ELF-1 (cell line): ENCODE data around the gene AGXT.
"Not testable (repeated sequence)": the region's sequence is repeated elsewhere in the genome, so short reads cannot be mapped to it uniquely, and the experiment has no call there.

Experiments
- DNase-seq: peaks from one replicate; pipeline ENCODE4 v3.0.0-alpha.2; 2016; ENCODE audit warnings: low read depth, low spot score

The AGXT gene

DNA sequence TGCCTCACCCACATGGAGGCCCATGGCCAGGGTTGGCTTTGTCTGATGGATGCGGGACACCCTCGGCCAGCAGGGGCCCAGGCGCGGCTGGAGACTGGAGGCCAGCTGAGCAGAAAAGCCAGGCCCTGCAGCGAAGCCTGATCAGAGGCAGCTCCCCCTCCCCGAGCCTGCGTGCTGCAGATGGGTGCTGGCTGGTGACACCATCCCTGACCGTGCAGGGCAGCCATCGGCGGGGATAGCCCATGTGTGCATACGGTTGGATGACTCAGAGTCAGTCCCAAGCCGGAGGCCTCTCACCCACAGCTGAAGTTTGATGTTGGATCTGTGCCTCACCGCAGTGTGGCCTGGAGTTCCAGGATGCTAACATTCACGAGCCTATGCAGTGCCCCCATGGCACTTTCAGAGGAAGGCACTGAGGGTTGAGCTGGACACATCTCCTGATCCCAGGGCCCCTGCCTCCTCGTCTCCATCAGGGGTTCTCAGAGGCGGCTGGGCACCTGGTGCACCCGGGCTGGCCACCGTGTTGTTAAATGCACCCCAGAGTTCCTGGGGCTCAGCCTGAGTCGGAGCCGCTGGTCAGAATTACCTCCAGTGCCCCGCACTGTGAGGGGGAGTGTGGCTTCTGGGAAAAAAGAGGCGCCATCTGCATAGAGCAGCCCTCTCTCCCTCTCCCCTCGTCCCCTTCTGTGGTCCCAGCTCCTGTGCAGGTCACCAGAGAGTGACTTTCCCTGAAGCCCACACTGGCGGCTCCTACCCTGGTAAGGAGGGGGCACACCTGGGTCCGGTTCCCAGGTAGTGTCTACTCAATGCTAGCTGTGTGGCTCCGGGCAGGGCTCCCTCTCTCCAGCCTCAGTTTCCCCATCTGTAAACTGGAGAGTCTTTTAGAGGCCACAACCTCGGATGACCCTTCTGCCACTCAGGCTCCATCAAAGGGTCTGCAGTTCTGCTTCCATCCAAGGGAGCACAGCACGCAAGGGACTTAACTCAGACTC lies 29.2 kb upstream of the AGXT start:
- DNase-seq: no peak

GRCh38 chr2:240840435-240841060 lies 28.1 kb upstream of the AGXT start:
- peak; percentile 88 for DNase-seq

DNA sequence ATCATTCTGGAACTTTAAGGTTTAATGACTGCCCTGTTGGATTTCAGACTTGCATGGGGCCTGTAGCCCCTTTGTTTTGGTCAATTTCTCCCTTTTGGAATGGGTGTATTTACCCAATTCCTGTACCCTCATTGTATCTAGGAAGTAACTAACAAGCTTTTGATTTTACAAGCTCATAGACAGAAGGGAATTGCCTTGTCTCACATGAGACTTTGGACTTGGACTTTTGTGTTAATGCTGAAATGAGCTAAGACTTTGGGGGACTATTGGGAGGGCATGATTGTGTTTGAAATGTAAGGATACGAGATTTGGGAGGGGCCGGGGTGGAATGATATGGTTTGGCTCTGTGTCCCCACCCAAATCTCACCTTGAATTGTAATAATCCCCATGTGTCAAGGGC lies 22.3 kb upstream of the AGXT start:
- DNase-seq: not testable (repeated sequence)

- no peak for DNase-seq
These were observed 21.6 kb upstream of the AGXT start for GRCh38 chr2:240846873-240847595.

DNA sequence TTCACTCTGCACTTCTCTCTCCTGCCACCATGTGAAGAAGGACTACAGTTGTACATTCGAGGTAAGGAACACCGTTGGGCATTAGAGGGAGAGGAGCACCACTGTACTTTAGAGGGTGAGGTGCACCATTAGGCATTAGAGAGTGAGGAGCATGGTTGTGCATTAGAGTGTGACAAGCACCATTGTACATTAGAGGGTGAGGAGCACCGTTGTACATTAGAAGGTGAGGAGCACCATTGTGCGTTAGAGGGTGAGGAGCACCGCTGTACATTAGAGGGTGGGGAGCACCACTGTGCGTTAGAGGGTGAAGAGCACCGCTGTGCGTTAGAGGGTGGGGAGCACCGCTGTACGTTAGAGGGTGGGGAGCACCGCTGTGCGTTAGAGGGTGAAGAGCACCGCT lies 20.8 kb upstream of the AGXT start:
- DNase-seq: no peak

DNA sequence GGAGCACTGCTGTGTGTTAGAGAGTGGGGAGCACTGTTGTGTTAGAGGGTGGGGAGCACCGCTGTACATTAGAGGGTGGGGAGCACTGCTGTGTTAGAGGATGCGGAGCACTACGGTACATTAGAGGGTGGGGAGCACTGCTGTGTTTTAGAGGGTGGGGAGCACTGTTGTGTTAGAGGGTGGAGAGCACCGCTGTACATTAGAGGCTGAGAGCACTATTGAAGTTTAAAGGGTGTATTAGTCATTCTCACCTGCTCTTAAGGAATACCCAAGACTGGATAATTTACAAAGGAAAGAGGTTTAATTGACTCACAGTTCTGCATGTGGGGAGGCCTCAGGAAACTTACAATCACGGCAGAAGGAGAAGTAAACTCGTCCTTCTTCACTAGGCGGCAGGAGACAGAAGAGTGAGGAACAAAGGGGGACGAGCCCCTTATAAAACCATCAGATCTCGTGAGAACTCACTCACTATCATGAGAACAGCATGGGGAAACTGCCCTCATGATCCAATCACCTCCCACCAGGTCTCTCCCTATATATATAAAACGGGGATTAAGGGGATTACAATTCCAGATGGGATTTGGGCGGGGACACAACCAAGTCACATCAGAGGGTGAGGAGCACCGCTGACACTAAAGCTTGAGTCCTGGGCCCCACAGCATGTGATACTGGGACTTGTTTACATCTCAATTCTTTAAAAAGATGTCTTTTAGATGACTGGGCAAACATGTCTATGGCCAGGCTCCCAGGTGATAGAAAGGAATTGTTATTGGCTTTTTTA lies 19.5 kb upstream of the AGXT start:
- no peak for DNase-seq

GRCh38 chr2:240850026-240850425 lies 18.6 kb upstream of the AGXT start:
- DNase-seq: no peak

GRCh38 chr2:240850756-240851077 lies 17.9 kb upstream of the AGXT start:
- no peak for DNase-seq

DNA sequence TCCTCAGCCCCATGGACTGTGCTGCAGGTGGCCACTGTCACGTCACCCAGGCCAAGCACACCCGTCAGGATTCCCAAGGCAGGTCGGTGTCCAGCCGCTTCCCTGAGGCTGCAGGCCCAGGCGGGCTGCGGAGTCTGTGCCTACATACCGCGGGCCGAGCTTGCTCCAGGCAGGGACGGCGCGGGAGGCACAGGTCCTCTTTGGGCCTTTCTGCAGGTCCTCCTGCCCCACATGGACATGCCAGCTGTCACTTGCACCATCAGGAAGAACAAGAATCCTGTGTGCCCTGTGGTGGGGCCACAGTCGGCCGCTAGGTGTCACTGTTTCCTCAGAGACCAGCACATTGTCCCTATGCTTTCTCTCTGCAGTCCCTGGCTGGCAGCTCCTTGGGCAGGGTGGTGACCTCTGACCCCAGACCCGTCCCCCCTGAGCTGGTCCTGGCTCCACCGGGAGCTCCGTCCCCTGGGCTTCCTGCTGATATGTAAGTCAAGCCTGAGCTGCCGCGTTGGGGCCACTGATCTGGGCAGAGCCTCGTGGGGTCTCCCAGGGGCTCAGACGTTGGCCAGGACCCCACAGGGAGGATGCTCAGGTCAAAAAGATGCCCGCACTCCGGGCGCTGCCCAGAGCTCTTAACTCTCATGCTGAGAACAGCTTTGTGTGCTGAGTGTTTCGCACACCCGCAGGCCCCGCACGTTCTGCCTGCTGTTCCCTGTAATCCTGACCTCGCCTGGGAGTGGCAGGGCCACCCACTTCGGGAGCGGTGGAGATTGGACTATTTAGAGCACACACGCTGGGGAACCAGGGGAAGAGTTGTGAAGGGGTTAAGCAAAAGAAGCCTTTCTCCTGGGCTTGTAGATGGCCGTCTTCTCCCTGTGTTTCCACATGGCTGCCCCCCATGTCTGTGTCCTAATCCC lies 17.3 kb upstream of the AGXT start:
- DNase-seq: peak; percentile 93

- no peak for DNase-seq
These were observed 15.8 kb upstream of the AGXT start for GRCh38 chr2:240852671-240853314.

DNA sequence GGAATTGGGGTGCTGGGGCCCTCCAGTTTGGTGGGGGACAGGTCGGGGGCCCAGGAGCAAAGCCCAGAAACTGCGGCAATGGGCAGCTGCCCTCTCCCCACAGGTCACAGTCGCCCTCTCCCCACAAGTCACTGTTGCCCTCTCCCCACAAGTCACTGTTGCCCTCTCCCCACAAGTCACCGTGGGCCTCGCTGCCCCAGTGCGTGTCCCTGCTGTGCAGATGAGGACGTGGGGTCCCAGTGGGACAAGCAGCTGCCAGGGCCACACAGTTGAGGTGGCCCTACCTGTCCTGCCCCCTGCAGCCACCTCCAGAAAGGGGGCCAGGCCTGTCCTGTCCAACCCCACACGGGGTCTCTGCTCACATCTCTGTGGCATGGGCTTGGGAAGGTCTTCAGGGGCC lies 13.0 kb upstream of the AGXT start:
- DNase-seq: no peak

DNA sequence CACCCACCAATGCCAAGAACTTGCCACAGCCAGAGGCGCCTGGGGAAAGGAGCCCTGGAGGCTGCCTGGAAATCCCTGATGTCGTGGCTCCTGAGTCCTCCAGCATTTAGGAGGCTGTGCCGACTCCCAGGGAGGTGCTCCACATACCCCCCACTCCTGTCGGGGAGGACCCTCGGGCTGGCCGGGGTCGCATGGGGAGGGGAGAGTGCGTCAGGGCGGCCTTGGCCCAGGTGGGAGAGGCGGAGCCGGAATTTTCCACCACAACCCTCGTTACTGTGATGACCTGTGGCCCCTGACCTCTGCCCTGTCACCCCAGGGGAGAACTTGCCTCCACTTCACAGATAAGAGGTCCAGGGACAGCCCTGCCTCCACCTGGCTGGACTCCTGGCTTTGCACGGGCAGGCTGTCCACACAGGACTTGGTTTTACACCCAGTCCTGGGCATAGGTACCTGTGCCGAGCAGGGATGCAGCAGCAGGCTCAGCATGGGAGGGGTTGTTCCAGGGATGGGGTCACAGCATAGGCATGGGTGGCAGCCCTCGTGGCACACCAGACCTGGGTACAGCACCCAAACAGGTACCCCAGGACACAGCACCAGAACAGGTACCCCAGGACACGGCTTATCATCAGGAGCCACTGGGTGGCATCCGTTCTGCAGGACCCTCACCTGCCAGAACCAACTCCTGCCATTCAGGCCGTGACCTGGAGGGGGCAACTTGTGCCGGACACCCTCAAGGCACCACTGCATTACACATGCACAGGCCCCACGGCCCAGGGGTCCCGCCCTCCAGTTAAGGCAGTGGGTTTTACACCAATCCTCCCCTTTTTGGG lies 12.3 kb upstream of the AGXT start:
- peak; percentile 57 for DNase-seq

GRCh38 chr2:240857039-240858008 lies 11.3 kb upstream of the AGXT start:
- DNase-seq: no peak

- no peak for DNase-seq
These were observed 10.3 kb upstream of the AGXT start for GRCh38 chr2:240858321-240858720.

DNA sequence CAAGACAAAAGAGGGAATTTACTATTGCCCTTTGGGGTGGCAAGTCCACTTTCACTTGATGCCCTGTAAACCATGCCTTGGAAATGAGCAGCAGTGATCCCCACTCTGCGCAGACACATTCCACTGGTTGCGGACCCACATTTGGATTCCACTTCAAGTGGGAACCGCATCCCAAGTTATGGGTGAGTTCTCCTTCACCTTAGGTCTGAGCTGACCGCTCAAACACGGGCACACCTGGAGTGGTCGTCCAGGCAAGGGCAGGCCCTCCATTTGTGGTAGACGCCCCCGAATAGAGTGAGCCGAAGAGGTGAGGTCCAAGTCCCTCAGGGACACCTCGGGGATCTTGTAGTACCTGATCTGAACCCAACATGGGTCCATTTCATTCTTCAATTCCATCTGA lies 9.8 kb upstream of the AGXT start:
- DNase-seq: no peak

- DNase-seq: no peak
These were observed 7.1 kb upstream of the AGXT start for GRCh38 chr2:240861547-240861946.

DNA sequence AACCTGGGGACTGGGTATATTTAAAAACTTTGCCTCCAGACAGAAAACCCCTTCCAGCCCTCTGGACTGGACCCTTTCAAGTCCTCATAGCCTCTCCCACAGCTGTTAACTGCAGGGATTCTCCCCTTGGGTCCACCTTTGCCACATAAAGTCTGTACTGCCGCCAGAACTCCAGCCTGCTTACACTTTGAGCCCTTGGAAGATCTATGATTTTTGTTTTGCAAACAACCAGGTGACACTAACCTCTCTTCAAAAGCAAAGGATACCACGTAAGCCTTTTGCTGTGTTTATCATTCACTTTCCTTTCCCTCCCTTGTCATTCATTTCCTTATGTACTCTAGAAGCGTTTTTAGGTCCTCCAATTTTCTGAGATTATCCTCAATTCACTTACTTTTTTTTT lies 4.1 kb upstream of the AGXT start:
- DNase-seq: no peak

GRCh38 chr2:240865391-240865790 lies 3.2 kb upstream of the AGXT start:
- DNase-seq: no peak
